HG02840 (cell line): Measurements from ENCODE around the gene YPEL1.
"Not testable (repeated sequence)": the region's sequence is repeated elsewhere in the genome, so short reads cannot be mapped to it uniquely, and the experiment has no call there.

Experiments
- ATAC-seq: cut with Tn5 transposase; IDR thresholded peaks from one replicate; pipeline ENCODE4 v1.9.1; 2021; ENCODE audit warnings: mild to moderate bottlenecking, moderate library complexity, moderate number of reproducible peaks; ENCODE audit not compliant: unreplicated experiment, low FRiP score

Gene YPEL1

GRCh38 chr22:21702094-21702493, 33.5 kb downstream of the YPEL1 start:
- no peak for ATAC-seq

- no peak for ATAC-seq
These were observed 34.1 kb downstream of the YPEL1 start for GRCh38 chr22:21701384-21701971.

- ATAC-seq: no peak
These were observed 34.8 kb downstream of the YPEL1 start for GRCh38 chr22:21700822-21701221.

- no peak for ATAC-seq
These were observed 36.0 kb downstream of the YPEL1 start for GRCh38 chr22:21699643-21700042.

- no peak for ATAC-seq
These were observed 36.9 kb downstream of the YPEL1 start for GRCh38 chr22:21698430-21699329.

GRCh38 chr22:21697880-21698279, 37.7 kb downstream of the YPEL1 start:
- no peak for ATAC-seq

GRCh38 chr22:21697021-21697771, 38.4 kb downstream of the YPEL1 start:
- no peak for ATAC-seq

GRCh38 chr22:21696115-21696514, 39.5 kb downstream of the YPEL1 start:
- no peak for ATAC-seq

- ATAC-seq: no peak
These were observed 40.0 kb downstream of the YPEL1 start for GRCh38 chr22:21695430-21696085.

GRCh38 chr22:21694795-21695429, 40.7 kb downstream of the YPEL1 start:
- ATAC-seq: no peak

GRCh38 chr22:21694394-21694793, 41.2 kb downstream of the YPEL1 start:
- ATAC-seq: no peak

- no peak for ATAC-seq
These were observed 41.6 kb downstream of the YPEL1 start for GRCh38 chr22:21693999-21694341.

GRCh38 chr22:21693333-21693998, 42.1 kb downstream of the YPEL1 start:
- ATAC-seq: no peak

- ATAC-seq: not testable (repeated sequence)
These were observed 42.7 kb downstream of the YPEL1 start for GRCh38 chr22:21692856-21693255.

- ATAC-seq: no peak
These were observed 43.8 kb downstream of the YPEL1 start for GRCh38 chr22:21691816-21692215.

GRCh38 chr22:21690401-21690801, 45.2 kb downstream of the YPEL1 start:
- no peak for ATAC-seq

GRCh38 chr22:21688706-21689381, 46.8 kb downstream of the YPEL1 start:
- ATAC-seq: no peak

GRCh38 chr22:21688341-21688705, 47.3 kb downstream of the YPEL1 start:
- no peak for ATAC-seq

- no peak for ATAC-seq
These were observed 47.8 kb downstream of the YPEL1 start for GRCh38 chr22:21687685-21688259.
